SIG-M5 treated with dmso at 0.1 percent for 504 hours (cell line): ENCODE results near the gene MISP.
A peak's percentile ranks its signal among the peaks of the same experiment; 100 is the strongest.

ENCODE experiments used
- DNase-seq: peaks from one replicate; lab custom pipeline; 2025; ENCODE audit not compliant: unreplicated experiment; lab: John Stamatoyannopoulos, UW

Gene MISP

GRCh38 chr19:771332-771785, 20.4 kb downstream of the MISP start:
- peak; percentile 18 for DNase-seq

DNA sequence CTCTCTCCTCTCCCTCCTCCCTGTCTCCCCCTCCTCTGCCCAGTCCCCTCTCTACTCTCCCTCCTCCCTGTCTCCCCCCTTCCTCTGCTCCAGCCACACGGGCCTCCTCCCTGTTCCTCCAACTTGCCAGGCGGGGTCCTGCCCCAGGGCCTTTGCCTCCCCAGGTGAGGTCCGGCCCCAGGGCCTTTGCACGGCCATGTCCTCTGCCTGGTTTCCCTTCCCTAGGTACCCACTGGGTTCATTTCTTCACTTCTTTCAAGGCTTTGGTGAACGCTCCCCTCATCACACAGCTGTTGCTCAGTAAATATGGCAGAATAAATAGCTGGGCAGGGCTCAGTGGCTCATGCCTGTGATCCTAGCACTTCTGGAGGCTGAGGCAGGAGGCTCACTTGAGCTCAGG, 21.2 kb downstream of the MISP start:
- DNase-seq, result no peak

GRCh38 chr19:772730-773436, 22.0 kb downstream of the MISP start:
- no peak for DNase-seq

DNA sequence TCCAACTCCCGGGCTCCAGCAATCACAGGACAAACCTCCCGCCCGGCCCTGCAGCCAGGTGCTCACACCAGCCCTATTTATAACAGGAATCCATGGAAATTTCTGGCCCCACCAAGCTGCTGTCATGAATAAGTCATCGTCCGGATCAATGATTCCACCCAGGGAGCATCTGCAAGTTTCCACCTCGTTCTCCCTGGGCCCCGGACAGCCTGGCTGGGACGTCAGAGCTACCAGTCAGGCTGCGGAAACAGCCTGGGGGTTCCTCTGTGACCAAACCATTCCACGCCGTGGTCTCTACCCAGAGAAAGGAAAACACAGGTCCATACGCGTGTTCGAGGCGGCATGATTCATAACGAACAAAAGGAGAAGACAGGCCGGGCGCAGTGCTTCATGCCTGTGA, 25.6 kb downstream of the MISP start:
- no peak for DNase-seq

DNA sequence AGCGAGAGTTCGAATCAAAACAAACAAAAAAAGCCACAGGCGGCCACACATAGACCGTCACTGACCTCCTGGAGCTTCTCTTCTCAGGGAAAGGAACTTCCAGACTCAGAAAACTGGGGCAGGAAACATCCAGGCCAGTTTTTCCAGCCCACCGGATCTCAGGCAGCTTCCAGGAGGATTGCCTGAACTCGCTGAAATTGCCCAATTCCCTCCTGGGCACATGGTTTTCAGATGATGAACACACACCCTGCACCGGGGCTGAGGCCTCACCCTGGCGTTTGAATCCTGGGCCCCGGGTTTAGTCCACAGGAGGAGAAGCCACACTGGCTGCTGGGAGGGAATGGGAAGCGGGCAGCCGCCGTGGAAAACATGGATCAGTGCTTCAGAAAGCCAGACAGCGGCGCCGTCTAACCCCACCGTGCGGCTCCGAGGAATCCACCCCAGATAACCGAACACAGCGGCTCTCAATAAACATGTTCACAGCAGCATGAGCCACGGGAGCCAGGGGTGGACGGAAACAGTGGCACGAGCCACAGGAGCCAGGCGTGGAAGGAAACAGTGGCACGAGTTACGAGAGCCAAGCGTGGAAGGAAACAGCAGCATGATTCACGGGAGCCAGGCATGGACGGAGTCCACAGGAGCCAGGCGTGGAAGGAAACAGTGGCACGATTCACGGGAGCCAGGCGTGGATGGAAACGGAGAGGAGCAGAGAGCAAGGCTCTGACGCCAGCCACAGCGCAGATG, 28.2 kb downstream of the MISP start:
- DNase-seq, result no peak

DNA sequence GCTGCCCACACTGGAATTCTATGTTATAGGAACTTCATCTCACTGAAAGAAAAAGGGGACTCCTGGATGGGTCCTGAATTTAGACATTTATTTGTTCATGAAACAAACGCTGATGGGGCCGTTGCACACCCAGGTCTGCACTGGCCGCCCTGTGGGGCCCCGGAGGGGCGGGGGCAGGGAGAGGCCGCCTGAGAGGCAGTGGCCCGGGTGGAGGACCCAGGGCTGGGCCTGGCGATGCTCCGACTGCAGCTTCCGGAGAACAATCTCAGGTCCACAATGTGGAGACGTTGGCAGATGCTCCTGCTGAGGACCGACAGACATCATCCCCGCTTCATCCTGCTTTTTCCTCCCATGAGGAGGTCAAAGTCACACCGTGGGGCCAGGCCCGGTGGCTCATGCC, 30.0 kb downstream of the MISP start:
- DNase-seq, result no peak

- DNase-seq, result no peak
Observed at GRCh38 chr19:781800-782184, 30.9 kb downstream of the MISP start.

GRCh38 chr19:782185-782877, 31.4 kb downstream of the MISP start:
- DNase-seq, result no peak

- no peak for DNase-seq
Observed at GRCh38 chr19:782878-783668, 32.2 kb downstream of the MISP start.

GRCh38 chr19:784541-784940, 33.6 kb downstream of the MISP start:
- no peak for DNase-seq

DNA sequence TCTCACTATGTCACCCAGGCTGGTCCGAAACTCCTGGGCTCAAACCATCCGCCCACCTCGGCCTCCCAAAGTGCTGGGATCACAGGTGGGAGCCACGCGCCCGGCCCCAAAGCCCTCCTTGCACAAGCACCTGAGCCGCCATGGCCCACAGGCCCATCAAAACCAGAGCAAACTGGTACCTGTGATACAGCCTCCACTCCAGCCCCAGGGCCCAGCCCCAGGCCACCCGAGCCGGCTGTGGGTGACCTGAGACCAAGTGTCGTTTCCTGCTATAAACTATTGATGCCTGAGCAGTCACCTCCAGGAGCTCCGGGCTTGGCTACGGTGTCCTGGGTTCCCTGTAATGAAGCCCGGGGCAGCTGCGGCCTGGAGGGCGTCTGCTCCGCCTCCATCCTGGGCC, 36.6 kb downstream of the MISP start:
- DNase-seq, result no peak

- DNase-seq, result no peak
Observed at GRCh38 chr19:788686-788982, 37.7 kb downstream of the MISP start.

DNA sequence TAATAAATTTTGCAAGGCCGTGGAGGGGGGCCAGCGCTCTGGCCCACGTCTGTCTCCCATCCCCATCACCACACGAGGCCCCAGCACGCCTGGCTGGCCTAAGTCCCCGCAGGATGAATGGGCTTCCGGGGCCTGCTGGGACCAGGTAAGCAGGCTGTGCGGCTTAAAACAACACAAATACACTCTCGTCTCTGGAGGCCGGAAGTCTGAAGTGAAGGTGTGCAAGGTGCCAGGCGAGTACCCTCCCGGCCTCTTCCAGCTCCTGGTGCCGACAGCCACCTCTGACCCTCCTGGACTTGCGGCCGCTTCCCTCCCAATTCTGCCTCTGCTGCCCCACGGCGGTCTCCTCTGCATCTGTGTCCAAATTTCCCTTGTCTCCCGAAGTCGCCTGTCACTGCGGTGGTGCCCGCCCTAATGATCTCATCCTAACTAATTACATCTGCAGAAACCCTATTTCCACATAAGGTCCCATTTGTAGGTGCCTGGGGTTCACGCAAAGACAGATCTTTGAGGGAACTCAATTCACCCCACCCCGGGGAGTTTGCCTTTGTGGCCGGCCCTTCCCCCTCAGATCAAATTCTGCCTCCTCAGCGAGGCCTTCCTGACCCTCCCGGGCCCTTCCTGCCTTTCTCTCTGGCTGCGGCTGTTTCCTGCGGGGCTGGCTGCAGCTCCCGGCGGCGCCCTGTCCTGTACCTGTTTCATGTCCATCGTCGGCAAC, 38.2 kb downstream of the MISP start:
- DNase-seq, result no peak

DNA sequence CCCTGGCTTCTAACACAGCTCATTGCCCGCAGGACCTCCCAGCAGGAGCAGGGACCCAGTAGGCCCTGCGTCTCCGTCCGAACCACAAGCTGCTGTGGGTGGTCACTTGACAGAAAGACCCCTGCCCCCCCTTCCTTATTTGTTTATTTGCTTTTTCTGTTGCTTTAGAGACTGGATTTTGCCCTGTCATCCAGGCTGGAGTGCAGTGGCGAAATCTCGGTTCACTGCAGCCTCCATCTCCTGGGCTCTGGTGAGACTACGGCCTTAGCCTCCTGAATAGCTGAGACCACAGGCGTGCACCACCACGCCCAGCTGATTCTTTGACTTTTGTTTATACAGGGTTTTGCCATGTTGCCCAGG, 38.8 kb downstream of the MISP start:
- DNase-seq, result no peak

DNA sequence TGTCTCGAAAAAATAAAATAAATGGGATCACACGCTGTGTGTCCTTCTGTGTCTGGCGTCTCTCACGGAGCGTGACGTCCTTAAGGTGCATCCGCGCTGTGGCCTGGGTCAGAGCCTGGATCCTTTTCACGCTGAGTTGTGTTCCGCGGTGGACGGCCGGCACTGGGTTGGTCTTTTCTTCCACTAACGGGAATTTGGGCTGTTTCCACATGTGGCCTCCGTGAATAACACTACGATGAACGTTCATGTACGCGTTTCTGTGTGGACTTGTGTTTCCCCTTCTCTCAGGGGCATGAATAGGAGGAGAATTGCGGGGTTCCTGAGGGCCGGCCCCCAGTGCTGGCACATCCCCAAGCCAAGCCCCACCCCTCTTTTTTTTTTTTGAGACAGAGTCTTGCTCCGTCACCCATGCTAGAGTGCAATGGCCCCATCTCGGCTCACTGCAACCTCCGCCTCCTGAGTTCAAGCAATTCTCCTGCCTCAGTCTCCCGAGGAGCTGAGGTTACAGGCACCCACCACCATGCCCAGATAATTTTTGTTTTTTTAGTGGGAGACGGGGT, 40.2 kb downstream of the MISP start:
- no peak for DNase-seq

GRCh38 chr19:791567-792305, 40.8 kb downstream of the MISP start:
- DNase-seq, result no peak

DNA sequence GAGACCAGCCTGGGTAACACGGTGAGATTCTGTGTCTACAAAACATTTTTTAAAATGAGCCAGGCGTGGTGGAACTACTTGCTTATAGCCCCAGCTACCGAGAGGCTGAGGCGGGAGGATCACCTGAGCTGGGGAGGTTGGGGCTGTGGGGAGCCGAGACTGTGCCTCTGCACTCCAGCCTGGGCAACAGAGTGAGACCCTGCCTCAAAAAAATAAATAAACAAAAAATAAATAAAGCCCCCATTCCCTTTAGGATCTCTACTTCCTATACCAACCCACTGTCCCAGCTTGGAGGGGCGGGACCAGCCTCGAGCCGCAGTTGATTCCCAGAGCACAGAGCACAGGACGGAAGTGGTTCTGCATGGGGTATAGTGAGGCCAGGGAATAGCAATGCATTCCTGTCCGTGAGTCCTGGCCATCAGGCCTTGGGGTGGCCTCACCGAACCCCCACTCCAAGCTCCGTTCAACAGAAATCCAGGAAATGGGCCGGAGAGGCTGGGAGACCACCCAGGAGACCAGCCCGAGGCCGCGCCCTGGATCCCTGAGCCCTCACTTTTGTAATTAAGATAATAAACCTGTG, 41.5 kb downstream of the MISP start:
- no peak for DNase-seq

DNA sequence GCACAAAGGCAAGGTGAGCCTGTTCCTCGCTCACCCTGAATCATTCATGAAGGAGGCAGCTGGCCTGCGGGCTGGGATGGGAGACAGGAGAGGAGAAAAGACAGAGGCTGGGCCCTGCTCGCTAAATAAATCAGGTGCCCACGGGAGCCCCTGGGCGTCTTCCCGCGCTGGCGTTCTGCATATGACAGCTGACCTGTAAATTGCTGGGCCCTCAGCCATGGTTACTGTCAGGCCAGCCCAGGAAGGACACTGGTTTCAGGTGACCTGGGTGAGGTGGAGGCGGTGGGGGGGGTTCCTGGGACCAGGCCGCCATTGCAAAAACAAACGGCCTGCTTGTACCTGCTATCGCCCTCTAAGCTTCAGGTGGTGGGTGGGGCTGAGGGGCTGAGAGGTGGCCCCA, 42.9 kb downstream of the MISP start:
- no peak for DNase-seq

- no peak for DNase-seq
Observed at GRCh38 chr19:795073-795611, 44.2 kb downstream of the MISP start.
